HG02571 (cell line): ENCODE measurements around the gene BEND4.
A peak's percentile ranks its signal among the peaks of the same experiment; 100 is the strongest.

ENCODE experiments used
- ATAC-seq: cut with Tn5 transposase; IDR thresholded peaks from one replicate; pipeline ENCODE4 v1.9.1; 2021; ENCODE audit warnings: mild to moderate bottlenecking, moderate library complexity; ENCODE audit not compliant: unreplicated experiment

The BEND4 gene

DNA sequence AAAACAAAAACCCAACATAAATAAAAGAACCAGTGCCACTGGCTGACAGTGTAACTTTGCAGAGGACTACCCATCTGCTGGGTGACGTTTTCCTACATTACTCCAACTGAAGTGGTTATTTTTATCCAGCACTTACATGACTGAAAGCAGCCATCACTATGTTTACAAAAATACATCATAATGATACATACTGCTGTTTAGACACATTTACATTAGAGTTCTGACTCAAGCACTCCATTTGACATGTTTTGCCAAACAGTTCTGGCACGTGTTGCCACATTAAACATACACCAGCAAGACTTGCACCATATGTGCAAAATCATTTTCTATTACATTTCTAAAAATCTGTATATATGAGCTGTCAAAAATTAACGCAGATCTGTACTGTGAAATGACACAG is 39.6 kb downstream of the BEND4 start:
- no peak for ATAC-seq

DNA sequence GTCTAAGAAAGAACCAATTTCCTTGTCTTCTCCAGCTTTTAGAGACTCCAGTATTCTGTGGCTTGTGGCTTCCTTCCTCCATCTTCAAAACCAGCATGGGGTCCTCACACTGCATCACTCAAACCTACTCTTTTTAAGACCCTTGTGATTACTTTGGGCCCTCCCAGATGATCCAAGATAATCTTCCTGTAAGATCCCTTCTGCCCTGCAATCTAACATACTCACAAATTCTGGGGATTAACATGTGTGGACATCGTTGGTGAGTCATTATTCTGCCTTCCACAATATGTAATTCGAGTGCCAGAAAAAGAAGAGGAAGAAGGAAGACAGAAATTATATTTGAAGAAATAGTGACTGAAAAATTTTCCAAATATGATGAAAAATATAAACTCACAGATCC is 47.9 kb downstream of the BEND4 start:
- ATAC-seq, result no peak

DNA sequence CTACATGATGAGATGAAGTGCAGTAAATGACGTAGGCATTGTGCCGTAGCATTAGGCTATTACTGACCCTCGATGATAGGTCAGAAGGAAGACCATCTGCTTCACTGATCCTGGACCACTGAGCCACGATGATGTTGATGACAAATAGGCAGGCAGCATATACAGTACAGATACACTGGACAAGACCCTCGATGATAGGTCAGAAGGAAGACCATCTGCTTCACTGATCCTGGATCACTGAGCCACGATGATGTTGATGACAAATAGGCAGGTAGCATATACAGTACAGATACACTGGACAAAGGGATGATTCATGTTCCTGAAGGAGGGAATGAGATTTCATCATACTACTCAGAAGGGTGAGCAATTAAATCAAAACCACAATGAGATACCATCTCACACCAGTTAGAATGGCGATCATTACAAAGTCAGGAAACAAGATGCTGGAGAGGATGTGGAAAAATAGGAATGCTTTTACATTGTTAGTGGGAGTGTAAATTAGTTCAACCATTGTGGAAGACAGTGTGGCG is 50.9 kb downstream of the BEND4 start:
- ATAC-seq, result no peak

DNA sequence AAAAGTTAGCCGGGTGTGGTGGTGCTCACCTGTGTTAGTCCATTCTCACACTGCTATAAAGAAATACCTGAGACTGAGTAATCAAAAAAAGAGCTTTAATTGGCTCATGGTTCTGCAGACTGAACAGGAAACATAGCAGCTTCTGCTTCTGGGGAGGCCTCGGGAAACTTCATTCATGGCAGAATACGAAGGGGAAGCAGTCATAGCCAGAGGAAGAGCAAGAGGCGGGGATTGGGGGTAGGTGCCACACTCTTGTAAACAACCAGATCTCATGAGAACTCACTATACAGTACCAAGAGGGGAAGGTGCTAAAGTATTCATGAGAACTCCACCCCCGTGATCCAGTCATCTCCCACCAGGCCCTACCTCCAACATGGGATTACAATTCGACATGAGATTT is 64.1 kb downstream of the BEND4 start:
- ATAC-seq, result no peak

DNA sequence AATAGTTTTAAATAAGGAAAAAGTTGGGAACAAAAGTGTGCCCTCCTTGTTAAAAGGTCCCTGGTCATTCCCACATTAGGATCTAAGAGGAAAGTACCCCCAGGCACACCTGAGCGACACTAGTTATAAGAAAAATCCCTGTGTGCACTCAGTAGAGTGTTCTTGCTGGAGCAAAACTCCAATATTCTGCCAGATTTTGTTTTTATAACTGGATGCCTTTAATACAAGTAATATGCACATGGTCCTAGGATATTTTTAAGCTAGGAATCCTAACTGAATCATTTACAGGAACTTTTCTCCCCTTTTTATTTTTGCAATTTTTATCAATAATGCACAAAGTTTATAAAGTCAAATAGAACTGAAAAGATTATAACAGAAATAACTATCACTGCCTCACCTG is 68.6 kb downstream of the BEND4 start:
- ATAC-seq, result no peak

DNA sequence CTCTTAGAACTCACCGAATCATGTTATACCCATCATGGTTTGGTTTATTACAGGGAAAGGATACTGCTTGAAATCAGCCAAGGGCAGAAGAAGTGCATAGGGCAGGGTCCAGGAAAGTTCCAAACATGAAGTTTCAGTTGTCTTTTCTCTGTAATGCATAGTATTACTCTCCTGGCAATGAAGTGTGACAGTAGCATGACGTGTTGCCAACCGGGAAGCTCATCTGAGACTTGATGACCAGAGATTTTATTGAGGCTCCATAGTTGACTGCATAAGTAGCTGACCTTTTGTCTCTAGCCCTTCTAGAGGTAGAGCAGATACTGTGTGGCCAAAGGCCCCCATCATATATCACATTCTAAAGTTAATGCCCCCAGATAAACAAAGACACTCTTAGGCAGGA is 72.1 kb downstream of the BEND4 start:
- no peak for ATAC-seq

DNA sequence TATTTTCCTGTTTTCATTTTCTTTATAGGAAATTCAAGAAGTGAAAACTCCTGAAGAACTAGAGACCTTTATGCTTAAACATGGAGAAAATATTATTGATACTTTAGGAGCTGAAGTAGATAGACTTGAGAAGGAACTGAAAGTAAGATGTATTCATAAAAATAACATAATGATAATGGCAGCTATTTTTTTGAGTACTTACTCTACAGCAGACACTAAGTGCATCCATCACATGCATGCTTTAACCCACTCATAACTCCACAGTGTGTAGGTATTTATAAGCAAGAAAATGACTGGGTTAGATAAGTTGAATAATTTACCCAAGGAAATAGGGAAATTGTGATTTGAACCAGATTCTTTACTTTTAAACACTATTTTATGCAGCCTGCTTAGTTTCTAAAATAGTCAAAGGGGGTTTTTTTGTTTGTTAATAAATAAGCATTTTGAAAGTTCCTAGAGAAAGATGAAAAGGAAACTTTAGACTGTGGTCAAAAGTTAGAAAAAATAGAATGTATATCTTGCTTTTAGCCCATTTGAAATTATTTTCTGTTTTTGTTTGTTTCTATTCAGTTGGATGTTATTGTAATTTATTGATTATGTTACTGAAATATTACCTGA is 74.2 kb downstream of the BEND4 start:
- ATAC-seq, result peak; percentile 85

DNA sequence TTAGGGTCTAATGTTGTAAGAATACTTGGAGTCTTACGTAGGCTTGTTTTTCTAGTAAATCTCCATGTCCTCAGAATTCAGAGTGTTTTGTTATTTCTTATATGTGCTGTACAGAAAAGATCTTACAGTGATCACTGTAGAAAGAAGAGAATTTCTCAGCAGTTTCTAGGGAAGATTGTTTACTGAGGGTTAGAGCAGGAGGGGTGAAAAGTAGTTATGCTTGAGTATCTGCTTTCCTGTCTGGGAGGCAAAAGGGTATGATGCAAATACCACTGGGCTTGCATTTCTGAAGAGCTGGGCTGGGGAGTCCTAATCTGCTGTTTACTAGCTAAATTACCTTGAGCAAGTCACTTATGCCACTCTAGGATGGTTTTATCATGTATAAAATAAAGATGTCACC is 78.2 kb downstream of the BEND4 start:
- ATAC-seq, result no peak

DNA sequence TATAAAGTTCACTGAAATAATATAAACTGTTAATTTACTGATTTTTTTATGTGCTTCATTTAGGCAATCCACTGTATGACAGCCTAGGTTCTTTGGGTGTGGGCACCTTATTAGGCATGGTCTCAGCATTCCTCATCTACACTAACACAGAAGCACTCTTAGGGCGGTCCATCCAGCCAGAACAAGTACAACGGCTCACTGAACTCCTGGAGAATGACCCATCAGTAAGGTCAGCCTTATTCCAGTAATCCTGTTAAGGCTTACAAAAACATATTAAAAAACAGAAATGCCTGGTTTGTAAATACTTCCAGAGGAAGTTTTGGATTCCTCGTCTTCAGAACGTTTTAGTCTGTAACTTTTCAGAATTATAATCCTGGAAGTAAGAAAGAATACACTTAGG is 82.0 kb downstream of the BEND4 start:
- ATAC-seq, result no peak

DNA sequence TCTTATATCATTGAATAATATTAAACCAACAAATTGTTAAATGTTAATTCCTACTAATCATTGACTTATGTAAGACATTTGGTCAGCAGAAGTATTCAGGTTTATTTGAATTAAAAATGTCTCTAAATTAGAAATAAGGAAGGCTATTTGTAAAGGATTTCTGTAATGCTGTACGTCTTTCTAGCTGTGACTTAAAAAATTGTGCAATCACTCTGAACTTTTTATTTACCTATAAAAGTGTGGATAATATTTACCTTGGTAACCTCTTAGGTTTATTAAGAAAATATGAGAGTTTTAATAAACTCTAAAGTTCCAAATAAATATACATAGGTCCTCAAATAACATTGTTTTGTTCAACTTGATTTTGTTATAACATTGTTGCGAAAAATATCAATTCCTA is 85.2 kb downstream of the BEND4 start:
- no peak for ATAC-seq

DNA sequence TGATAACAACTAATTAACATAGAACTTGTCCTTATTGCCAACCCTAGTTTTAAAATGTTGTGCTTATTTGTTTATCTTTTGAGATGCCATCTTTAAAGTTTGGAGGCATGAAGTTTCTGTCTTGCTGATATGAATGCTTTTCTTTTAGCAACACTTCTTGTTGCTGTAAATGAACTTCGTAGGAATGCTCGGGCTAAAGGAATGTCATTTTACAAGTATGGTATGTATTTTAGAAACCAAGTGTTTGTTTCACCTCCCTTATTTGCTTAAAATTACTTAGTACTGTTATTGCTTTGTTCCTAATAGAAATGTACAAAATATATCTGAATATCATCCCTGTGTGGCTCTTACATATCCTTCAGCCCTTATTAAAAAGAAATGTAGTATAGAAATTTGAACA is 86.1 kb downstream of the BEND4 start:
- ATAC-seq, result no peak
